ENCODE results near the gene RBM41.
"Not testable (repeated sequence)": the region's sequence is repeated elsewhere in the genome, so short reads cannot be mapped to it uniquely, and the experiment has no call there.

The RBM41 gene

GRCh38 chrX:107118322-107119147 lies at the start of gene RBM41:
RBM41 (minus strand) TSS chrX:107118822; CDS start chrX:107118773, 49 bp downstream.
- DNase-seq (ENCODE audit: low read depth in 2 of 2) = peak; percentile 40 to 48

DNA sequence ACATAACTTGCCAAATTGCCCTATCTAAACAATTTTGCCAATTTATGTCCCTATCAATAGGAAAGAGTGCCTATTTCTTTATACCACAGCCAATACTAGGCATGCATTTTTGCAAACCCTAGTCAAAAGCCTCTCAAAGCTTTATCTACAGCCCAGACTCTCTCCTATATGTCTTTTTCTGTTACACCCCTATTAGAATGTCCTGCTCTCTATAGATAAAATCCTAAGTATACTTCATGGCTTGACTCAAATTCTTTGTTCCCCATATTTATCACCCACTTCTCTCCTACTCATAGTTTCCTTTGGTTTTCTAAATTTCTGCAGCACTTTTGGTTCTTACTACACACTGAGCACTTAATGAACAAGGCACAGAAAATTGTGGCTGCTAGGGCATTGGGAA lies 49.6 kb upstream of the RBM41 start:
- DNase-seq (ENCODE audit: low read depth in 2 of 2) = no peak

DNA sequence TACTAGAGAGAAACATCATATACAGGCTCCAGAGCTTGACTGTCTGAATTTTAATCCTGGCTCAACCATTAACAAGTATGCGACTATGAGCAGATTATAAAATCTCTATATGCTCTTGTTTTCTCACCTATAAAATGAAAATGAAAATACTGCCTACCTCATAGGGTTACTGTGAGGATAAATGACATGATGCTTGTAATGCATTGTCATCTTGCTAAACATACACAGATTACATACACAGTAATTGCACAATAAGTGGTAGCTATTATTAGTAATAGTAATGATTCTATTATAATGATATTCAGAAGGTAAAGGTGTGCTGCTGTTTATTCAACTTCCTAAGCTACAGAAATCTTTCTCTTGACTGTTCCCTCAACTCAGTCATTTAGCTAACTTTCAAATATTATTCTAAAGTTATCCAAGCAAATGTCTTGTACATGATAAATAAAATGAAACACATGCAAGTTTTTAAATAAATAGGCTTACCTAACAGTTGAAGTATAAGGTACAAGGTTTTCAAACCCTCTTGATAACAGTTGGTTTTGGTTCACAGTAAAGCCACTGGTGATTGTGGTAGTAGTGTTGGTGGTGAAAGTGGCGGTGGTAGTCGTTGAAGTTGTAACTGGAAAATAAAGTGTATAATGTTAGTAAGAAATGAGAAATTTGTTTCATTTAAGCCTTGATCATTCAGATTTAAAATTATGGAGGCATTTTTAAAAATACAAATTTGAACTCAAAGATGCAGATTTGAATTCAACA lies 48.7 kb upstream of the RBM41 start:
- no peak for DNase-seq (ENCODE audit: low read depth in 2 of 2)

DNA sequence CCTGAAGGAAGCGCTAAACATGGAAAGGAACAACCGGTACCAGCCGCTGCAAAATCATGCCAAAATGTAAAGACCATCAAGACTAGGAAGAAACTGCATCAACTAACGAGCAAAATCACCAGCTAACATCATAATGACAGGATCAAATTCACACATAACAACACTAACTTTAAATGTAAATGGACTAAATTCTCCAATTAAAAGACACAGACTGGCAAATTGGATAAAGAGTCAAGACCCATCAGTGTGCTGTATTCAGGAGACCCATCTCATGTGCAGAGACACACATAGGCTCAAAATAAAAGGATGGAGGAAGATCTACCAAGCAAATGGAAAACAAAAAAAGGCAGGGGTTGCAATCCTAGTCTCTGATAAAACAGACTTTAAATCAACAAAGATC lies 39.0 kb upstream of the RBM41 start:
- DNase-seq (ENCODE audit: low read depth in 2 of 2) = not testable (repeated sequence)

- DNase-seq (ENCODE audit: low read depth in 2 of 2) = not testable (repeated sequence)
Observed at GRCh38 chrX:107155621-107156430, 37.2 kb upstream of the RBM41 start.

- peak; percentile 2 to 11 for DNase-seq (ENCODE audit: low read depth in 2 of 2)
Observed at GRCh38 chrX:107154787-107155620, 36.4 kb upstream of the RBM41 start.

GRCh38 chrX:107153005-107153404 lies 34.4 kb upstream of the RBM41 start:
- no peak for DNase-seq (ENCODE audit: low read depth in 2 of 2)

GRCh38 chrX:107146670-107147069 lies 28.0 kb upstream of the RBM41 start:
- DNase-seq (ENCODE audit: low read depth in 2 of 2) = no peak

DNA sequence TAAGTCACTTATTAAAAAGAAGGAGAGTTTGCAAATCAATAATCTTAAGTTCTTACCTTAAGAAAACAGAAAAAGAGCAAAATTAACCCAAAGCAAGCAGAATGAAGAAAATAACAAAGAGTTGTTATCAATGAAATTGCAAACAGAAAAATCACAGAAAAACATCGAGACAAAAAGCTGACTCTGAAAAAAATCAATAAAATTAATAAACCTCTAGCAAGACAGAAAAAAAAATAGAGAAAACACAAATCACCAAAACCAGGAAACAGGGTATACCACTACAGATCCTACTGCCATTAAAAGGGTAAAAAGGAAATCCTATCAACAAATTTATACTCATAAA lies 17.3 kb upstream of the RBM41 start:
- DNase-seq (ENCODE audit: low read depth in 2 of 2) = no peak

DNA sequence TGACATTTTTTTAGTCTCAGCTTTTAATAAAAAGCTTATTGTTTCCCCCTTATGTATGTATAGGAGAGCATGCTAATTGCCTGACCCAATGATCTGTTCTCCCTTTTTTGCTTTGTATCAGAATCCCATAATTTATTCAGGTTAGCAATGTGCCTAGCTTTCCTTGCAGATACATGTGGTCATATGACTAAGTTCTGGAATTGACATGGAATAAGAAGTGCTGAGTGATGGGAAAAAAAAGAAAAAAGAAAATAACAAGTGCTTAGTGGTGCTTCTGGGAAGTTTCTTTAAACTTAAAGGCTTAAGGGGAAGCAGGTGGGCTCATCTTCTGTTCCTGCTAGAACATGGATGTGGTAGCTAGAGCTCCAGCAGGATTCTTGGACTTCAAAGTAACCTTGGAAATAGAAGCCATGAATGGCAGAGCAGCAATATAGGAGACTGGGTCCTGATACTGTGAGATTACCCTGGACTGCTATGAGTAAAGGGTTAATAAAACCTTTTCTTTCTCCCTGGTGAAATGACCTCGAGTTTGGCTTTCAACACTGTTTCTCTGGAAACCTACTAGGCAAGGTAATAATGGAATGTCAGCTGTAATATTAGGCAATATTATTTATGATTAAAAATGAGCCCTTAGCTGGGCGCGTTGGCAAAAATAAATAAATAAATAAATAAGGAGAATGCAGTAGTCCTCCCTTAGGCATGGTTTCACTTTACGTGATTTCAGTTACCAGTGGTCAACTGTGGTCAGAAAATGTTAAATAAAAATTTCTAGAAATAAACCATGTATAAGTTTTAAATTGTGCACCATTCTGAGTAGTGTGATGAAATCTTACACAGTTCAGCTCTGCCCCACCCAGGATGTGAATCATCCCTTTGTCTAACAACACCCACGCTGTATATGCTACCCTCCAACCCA lies 16.7 kb upstream of the RBM41 start:
- DNase-seq (ENCODE audit: low read depth in 2 of 2) = no peak

- no peak for DNase-seq (ENCODE audit: low read depth in 2 of 2)
Observed at GRCh38 chrX:107123750-107124149, 5.1 kb upstream of the RBM41 start.

GRCh38 chrX:107119283-107119682 lies 661 bp upstream of the RBM41 start:
- DNase-seq (ENCODE audit: low read depth in 2 of 2) = no peak

DNA sequence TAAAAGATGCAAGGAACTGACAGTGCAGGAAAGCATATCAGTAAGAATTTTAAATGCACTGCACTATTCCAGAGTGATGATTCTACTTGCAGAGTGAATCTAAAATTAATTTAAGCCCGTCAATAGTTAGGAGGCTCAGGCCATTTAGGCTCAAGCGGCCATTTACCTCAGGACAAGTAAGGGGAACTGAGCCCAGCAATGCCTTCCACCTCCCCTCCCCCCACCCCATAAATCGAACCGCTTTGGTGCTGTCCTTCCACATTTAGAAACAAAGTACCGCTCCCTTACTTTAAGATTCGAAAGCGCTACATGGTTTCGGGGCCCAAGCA lies 665 bp downstream of the RBM41 start:
- no peak for DNase-seq (ENCODE audit: low read depth in 2 of 2)

- no peak for DNase-seq (ENCODE audit: low read depth in 2 of 2)
Observed at GRCh38 chrX:107107459-107107858, 11.2 kb downstream of the RBM41 start.

- no peak for DNase-seq (ENCODE audit: low read depth in 2 of 2)
Observed at GRCh38 chrX:107102980-107103379, 15.6 kb downstream of the RBM41 start.

- DNase-seq (ENCODE audit: low read depth in 2 of 2) = no peak
Observed at GRCh38 chrX:107076158-107076557, 42.5 kb downstream of the RBM41 start.

- DNase-seq (ENCODE audit: low read depth in 2 of 2) = not testable (repeated sequence)
Observed at GRCh38 chrX:107057731-107058130, 60.9 kb downstream of the RBM41 start.

DNA sequence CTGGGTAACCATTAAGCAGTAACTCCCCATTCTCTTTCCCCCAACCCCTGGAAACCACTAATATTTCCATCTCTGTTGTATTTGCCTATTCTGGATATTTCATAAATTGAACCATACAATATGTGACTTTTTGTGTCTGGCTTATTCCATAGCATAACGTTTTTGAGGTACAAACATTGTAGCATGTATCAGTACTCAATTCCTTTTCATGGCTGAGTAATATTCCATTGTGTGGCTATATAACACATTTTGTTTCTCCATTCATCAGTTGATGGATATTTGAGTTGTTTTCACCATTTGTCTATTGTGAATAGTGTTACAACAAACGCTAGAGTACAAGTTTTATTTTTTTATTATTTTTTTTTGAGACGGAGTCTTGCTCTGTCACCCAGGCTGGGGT lies 63.6 kb downstream of the RBM41 start:
- DNase-seq (ENCODE audit: low read depth in 2 of 2) = no peak

DNA sequence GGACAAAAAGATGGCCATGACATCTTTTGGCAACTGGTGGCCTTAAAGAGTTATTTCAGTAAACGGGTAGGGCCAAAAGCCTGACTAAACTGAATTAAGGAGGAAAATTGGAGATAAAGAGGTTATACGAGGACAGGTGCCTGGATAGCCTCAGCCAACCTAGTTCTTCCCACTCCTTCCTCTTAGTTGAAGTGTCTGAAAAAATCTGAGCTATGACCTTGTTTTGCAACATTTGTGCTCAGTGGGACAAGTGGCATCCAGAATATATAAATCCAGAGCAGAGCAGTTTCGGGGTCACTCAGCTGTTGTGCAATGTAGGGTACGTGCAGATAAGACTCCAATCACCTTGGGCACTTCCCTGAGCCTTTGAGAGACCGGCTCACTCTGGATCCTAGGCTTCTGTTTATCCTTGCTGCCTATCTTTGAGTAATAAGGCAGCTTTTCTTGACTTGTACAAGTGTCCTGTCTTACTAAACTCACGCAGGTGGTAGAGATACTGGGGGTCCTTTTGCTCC lies 68.4 kb downstream of the RBM41 start:
- DNase-seq (ENCODE audit: low read depth in 2 of 2) = no peak

DNA sequence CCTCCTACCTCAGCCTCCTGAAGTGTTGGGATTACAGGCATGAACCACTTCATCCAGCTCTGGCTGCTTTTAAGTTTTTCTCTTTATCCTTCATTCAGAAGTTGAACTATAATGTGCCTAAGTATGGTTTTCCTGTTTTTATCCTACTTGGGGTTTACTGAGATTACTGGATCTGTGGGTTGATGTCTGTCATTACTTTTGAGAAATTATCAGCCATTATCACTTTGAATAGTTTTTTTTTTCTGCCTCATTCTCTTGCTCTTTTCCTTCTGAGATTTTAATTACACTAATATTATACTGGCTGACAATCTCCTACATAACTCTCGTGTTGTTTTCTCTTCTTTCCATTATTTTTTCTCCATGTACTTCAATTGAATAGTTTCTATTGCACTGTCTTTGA lies 71.0 kb downstream of the RBM41 start:
- no peak for DNase-seq (ENCODE audit: low read depth in 2 of 2)

Data from stimulated activated CD8-positive, alpha-beta memory T cell treated with anti-CD3 and anti-CD28 coated beads, Interleukin-15, amount 100 ng/mL, for 48 hours (primary cell).